HCT116 (cell line): ENCODE measurements around the gene FNIP2. TPM values are rescaled to one million over a fixed set of nuclear protein-coding genes. Genes with fewer than 3 reads are reported as not detected.
"Not testable (repeated sequence)": the region's sequence is repeated elsewhere in the genome, so short reads cannot be mapped to it uniquely, and the experiment has no call there.

Source experiments
- ATAC-seq: fragments of 200-7000 bp; cut with Tn5 transposase; 2 replicates; pipeline ENCODE4 v1.9.1; 2020; ENCODE audit warnings: mild to moderate bottlenecking, moderate library complexity
- BruUV-seq: library from RNA; stranded (reverse); fragments of 400-500 nt; replicated peaks from 2 replicates; lab custom pipeline; 2021; lab: Mats Ljungman, UMichigan
- CTCF ChIA-PET: fragments of 300-600 bp; sonication (Branson Sonifier 250); formaldehyde crosslinking; loops from one replicate; lab custom pipeline; 2021; ENCODE audit warnings: antibody characterized with exemption; lab: Charles Lee
- POLR2A ChIA-PET: fragments of 300-600, 350-600 bp; sonication (Branson Sonifier 250); formaldehyde crosslinking; loops from one replicate; lab custom pipeline; 2021; ENCODE audit warnings: antibody characterized with exemption; lab: Charles Lee
- RAD21 ChIA-PET, 2 experiments: fragments of 300-600 bp; sonication (Branson Sonifier 250); formaldehyde crosslinking; loops; one replicate each; lab custom pipeline; 2023; ENCODE audit warnings: low total read pairs in 2 of 2; ENCODE audit not compliant: uncharacterized antibody in 2 of 2, unreplicated experiment in 2 of 2, low non-redundant PET in 1 of 2; lab: Charles Lee
- DNase-seq: peaks from one replicate; pipeline ENCODE4 v3.0.0-alpha.2; 2010; ENCODE audit warnings: low read depth, low spot score
- H2AFZ ChIP-seq: fragments of 200-600 bp; shearing (Covaris generic), sonication (generic); 2 replicates; pipeline ENCODE4 v1.6.1; 2017; ENCODE audit warnings: low read depth, mixed run types, mixed read lengths, antibody characterized with exemption, low read length; ENCODE audit not compliant: poor library complexity, severe bottlenecking
- H3K27ac ChIP-seq: 2 replicates; pipeline ENCODE4 v1.5.1; 2012; ENCODE audit warnings: low read depth, low read length
- H3K27me3 ChIP-seq: fragments of 200-600 bp; sonication (generic); 2 replicates; pipeline ENCODE4 v1.6.1; 2016; ENCODE audit warnings: mixed run types, low read length, mixed read lengths; ENCODE audit not compliant: insufficient read depth
- H3K36me3 ChIP-seq, 2 experiments: fragments of 200-500 bp in 1 of 2; fragments of 200-600 bp in 1 of 2; sonication (Bioruptor generic) in 1 of 2; sonication (generic) in 1 of 2; 2 replicates each; pipeline versions ENCODE4 v1.5.1 to v1.6.1; 2014 to 2016; ENCODE audit warnings: low read length in 2 of 2, inconsistent platforms in 1 of 2, mixed read lengths in 1 of 2, mixed run types in 1 of 2; ENCODE audit not compliant: insufficient read depth in 2 of 2, control insufficient read depth in 1 of 2
- H3K4me1 ChIP-seq, 2 experiments: fragments of 200-600 bp in 1 of 2; sonication (generic) in 1 of 2; 2 replicates each; pipeline versions ENCODE4 v1.5.1 to v1.6.1; 2012 to 2017; ENCODE audit warnings: low read length in 2 of 2, inconsistent platforms in 1 of 2, mild to moderate bottlenecking in 1 of 2, mixed read lengths in 1 of 2, mixed run types in 1 of 2, moderate library complexity in 1 of 2; ENCODE audit not compliant: insufficient read depth in 2 of 2, control insufficient read depth in 1 of 2
- H3K4me2 ChIP-seq: fragments of 200-600 bp; sonication (generic); 2 replicates; pipeline ENCODE4 v1.6.1; 2017; ENCODE audit warnings: mixed run types, low read length, mixed read lengths
- H3K4me3 ChIP-seq, 2 experiments: fragments of 200-600 bp in 1 of 2; sonication (generic) in 1 of 2; replicated peaks in 1 of 2; 2 replicates each; pipeline ENCODE4 v1.5.1; 2011 to 2016; ENCODE audit warnings: low read length in 2 of 2, control low read depth in 1 of 2, low read depth in 1 of 2, mild to moderate bottlenecking in 1 of 2, mixed read lengths in 1 of 2, mixed run types in 1 of 2
- H3K79me2 ChIP-seq: fragments of 200-600 bp; sonication (generic); 2 replicates; pipeline ENCODE4 v1.6.1; 2017; ENCODE audit warnings: mild to moderate bottlenecking, mixed run types, low read length, moderate library complexity, mixed read lengths; ENCODE audit not compliant: insufficient read depth
- H3K9ac ChIP-seq: fragments of 200-600 bp; sonication (generic); 2 replicates; pipeline ENCODE4 v1.6.1; 2016; ENCODE audit warnings: low read length, mixed read lengths
- H3K9me2 ChIP-seq: fragments of 200-600 bp; sonication (generic), shearing (Covaris generic); 2 replicates; pipeline ENCODE4 v1.6.1; 2017; ENCODE audit warnings: mixed run types, mild to moderate bottlenecking, moderate library complexity; ENCODE audit not compliant: insufficient read depth
- H3K9me3 ChIP-seq, 2 experiments: fragments of 200-500 bp in 1 of 2; fragments of 200-600 bp in 1 of 2; sonication (Bioruptor generic) in 1 of 2; sonication (generic) in 1 of 2; 2 replicates each; pipeline ENCODE4 v1.6.1; 2014 to 2017; ENCODE audit warnings: low read length in 2 of 2, mixed read lengths in 2 of 2, inconsistent platforms in 1 of 2, low read depth in 1 of 2, mild to moderate bottlenecking in 1 of 2, mixed run types in 1 of 2, moderate library complexity in 1 of 2; ENCODE audit not compliant: control insufficient read depth in 1 of 2, insufficient read depth in 1 of 2
- H4K20me1 ChIP-seq: fragments of 200-600 bp; sonication (generic), shearing (Covaris generic); 2 replicates; pipeline ENCODE4 v1.6.1; 2017; ENCODE audit warnings: mixed run types, mild to moderate bottlenecking, moderate library complexity; ENCODE audit not compliant: insufficient read depth
- CBX3 ChIP-seq: IDR thresholded peaks from 2 replicates; pipeline ENCODE4 v1.6.1; 2012; ENCODE audit warnings: low read depth
- ELF1 ChIP-seq: IDR thresholded peaks from 2 replicates; pipeline ENCODE4 v1.6.1; 2012; ENCODE audit warnings: low read depth, borderline replicate concordance
- FOSL1 ChIP-seq: IDR thresholded peaks from 2 replicates; pipeline ENCODE4 v1.6.1; 2012; ENCODE audit warnings: low read depth
- JUND ChIP-seq: IDR thresholded peaks from 2 replicates; pipeline ENCODE4 v1.6.1; 2012
- POLR2AphosphoS5 ChIP-seq: IDR thresholded peaks from 2 replicates; pipeline ENCODE4 v1.6.1; 2011; ENCODE audit warnings: mild to moderate bottlenecking, low read depth, low read length, moderate library complexity
- SP1 ChIP-seq: IDR thresholded peaks from 2 replicates; pipeline ENCODE4 v1.6.1; 2012; ENCODE audit warnings: low read depth
- TCF7L2 ChIP-seq: IDR thresholded peaks from 2 replicates; pipeline ENCODE4 v1.7.0; 2011; ENCODE audit warnings: borderline replicate concordance, inconsistent platforms; ENCODE audit not compliant: insufficient read depth, insufficient read length; ENCODE audit errors: extremely low read depth
- ZNF274 ChIP-seq: fragments of 200-500 bp; sonication (Bioruptor generic); IDR thresholded peaks from 2 replicates; pipeline ENCODE4 v1.6.1; 2014; ENCODE audit warnings: mild to moderate bottlenecking, low read depth, low read length, inconsistent platforms
- intact Hi-C: fragments of 100-400 bp; cut with micrococcal nuclease; formaldehyde crosslinking; loops from 2 replicates; pipeline ENCODE4 v1.10.0; 2022
- total RNA-seq: library from RNA; stranded (reverse); gene quantifications from one replicate; pipeline ENCODE4 v1.2.1, GENCODE V29; 2021; ENCODE audit not compliant: unreplicated experiment
- TF ChIP-seq, protein P1 (sequence below): IDR thresholded peaks from 2 replicates; pipeline ENCODE4 v1.6.1; 2012

FNIP2 gene
- total RNA-seq, 1 experiment from 2014 or later = 4.8 TPM

DNA sequence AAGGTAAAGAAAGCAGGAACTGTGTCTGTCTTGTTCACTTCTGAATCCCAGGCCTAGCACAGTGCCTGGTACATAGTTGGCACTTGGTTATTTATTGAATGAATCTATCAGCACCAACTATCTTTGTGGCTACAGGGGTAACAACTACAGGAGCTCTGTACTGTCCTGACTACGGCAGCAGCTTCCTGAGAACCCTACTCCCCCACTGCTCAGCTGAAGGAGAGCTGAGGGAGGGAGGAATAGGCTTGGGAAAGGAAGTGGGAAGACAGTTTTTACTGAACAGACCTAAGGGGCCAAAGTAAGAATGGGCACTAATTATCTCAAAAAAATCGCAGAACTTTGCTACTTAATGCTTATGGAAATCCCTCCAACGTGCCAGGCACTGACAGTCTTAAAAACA lies 178.0 kb downstream of the FNIP2 start (continued):
- no peak for TF ChIP-seq FOSL1
- no peak for TF ChIP-seq POLR2AphosphoS5

DNA sequence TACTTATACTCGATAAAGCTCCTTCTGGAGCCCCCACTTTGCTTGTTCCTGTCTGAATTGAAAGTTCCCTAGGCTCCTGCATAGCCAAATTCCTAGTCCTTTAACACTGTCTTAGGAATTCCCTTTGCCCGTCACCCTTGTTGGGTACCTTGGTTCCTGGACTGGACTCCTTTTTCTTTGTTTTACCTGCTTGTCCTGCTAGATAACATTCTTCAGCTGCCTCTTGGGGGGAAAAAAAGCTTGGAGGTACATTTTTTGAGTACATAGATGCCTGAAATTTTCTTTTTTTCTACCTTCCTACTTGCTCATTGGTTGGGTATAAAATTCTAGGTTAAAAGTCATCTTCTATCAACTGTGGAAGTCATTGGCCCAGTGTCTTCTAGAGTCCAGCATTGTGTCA lies 179.2 kb downstream of the FNIP2 start:
- Histone ChIP-seq H2AFZ (no peak overlapping the region), H3K9me2 (no peaks in the 10 kb centered on the region), H3K36me3 (no peaks in the 10 kb centered on the region), H3K4me3 (no peak overlapping the region), H3K27ac (no peak overlapping the region), H3K4me1 (peaks cover 0 to 8% of the 10 kb centered on the region in 2 experiments; a peak in 2 of 4 replicates), H3K4me2 (no peak overlapping the region), H4K20me1 (no peaks in the 10 kb centered on the region), H3K79me2 (no peaks in the 10 kb centered on the region), H3K9ac (no peak overlapping the region), H3K27me3 (no peaks in the 10 kb centered on the region), H3K9me3 (peaks cover 0 to 6% of the 10 kb centered on the region in 2 experiments; a peak in 1 of 4 replicates)
- BruUV-seq = no TSS peak
- ChIA-PET CTCF (no interaction called here), POLR2A (no interaction called here), RAD21 (no interaction called here)
- no peak for TF ChIP-seq ELF1
- no peak for DNase-seq
- intact Hi-C loops = no loop called here
- no peak for ATAC-seq

DNA sequence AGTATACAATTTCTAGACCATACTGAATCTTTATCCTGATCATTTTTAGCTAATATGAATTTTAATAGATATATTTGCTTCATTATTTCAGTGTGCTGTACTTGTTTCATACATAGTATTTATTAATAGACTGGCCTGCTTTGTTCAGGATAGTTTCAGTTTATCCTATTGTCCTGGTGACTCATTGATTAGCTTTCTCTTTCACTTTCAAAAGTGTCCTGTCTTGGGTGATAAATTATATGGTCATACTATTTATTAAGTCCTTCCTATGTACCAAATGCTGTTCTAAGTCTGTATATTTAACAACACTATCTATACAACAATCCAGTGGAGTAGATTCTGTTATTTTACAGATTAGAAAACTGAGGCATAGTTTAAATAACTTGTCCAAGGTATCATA lies 180.3 kb downstream of the FNIP2 start:
- DNase-seq (no peak), ATAC-seq (no peak)
- H3K79me2 ChIP-seq = no peaks in the 10 kb centered on the region
- TF ChIP-seq JUND (peak; percentile 8; the same call in 1 of the 2 replicates), FOSL1 (peak; percentile 30; the same call in 1 of the 2 replicates), TCF7L2 (no peak), SP1 (peak; percentile 9; the same call in 1 of the 2 replicates), ZNF274 (no peak), CBX3 (no peak)
- TF ChIP-seq, protein P1, sequence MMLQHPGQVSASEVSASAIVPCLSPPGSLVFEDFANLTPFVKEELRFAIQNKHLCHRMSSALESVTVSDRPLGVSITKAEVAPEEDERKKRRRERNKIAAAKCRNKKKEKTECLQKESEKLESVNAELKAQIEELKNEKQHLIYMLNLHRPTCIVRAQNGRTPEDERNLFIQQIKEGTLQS = no peak
- no peaks in the 10 kb centered on the region for H3K9me2 ChIP-seq
- no peaks in the 10 kb centered on the region for H3K36me3 ChIP-seq
- ChIA-PET RAD21 (no interaction called here), POLR2A (no interaction called here), CTCF (no interaction called here)
- intact Hi-C loops = no loop called here
- peak overlapping the region; percentile 29 for H3K4me2 ChIP-seq
- BruUV-seq = no TSS peak
- H3K27me3 ChIP-seq = no peaks in the 10 kb centered on the region
- H3K4me3 ChIP-seq = no peak overlapping the region
- peaks cover 0 to 8% of the 10 kb centered on the region in 2 experiments; a peak in 2 of 4 replicates for H3K4me1 ChIP-seq
- no peak overlapping the region for H2AFZ ChIP-seq
- H3K27ac ChIP-seq = no peak overlapping the region
- H4K20me1 ChIP-seq = no peaks in the 10 kb centered on the region
- H3K9me3 ChIP-seq = peaks cover 0 to 6% of the 10 kb centered on the region in 2 experiments; a peak in 1 of 4 replicates
- no peak overlapping the region for H3K9ac ChIP-seq

DNA sequence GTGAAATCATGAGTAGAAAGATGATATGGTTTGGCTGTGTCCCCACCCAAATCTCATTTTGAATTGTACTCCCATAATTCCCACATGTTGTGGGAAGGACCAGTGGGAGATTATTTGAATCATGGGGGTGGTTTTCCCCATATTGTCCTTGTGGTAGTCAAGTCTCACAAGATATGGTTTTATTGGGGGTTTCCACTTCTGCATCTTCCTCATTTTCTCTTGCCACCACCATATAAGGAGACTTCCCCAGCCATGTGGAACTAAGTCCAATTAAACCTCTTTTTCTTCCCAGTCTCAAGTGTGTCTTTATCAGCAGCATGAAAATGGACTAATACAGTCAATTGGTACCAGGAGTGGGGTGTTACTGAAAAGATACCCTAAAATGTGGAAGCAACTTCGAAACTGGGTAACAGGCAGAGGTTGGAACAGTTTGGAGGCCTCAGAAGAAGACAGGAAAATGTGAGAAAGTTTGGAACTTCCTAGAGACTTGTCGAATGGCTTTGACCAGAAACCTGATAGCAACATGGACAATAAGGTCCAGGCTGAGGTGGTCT lies 183.5 kb downstream of the FNIP2 start:
- POLR2A ChIA-PET, H3K27me3 ChIP-seq, H3K4me2 ChIP-seq, H3K4me1 ChIP-seq, H3K79me2 ChIP-seq, ATAC-seq, H3K4me3 ChIP-seq, BruUV-seq, H3K9ac ChIP-seq, DNase-seq, H2AFZ ChIP-seq, H3K9me3 ChIP-seq, H3K9me2 ChIP-seq, H4K20me1 ChIP-seq, CTCF ChIA-PET, RAD21 ChIA-PET, H3K36me3 ChIP-seq, intact Hi-C loops, H3K27ac ChIP-seq: not testable (repeated sequence)
